Neural crest cell (in vitro differentiated cells): Measurements from ENCODE around the gene TEX22. TPM values are rescaled to one million over a fixed set of nuclear protein-coding genes. Genes with fewer than 3 reads are reported as not detected.

Experiments used
- DNase-seq: peaks from one replicate; pipeline ENCODE4 v3.0.0; 2021; ENCODE audit warnings: low read depth, mixed read lengths, low spot score
- H3K27ac Mint-ChIP-seq: one replicate; pipeline ENCODE4 v1.8.0; 2021; ENCODE audit warnings: mild to moderate bottlenecking, mixed read lengths; ENCODE audit not compliant: unreplicated experiment
- H3K27me3 Mint-ChIP-seq: 2 replicates; pipeline ENCODE4 v1.8.0; 2021; ENCODE audit warnings: low read depth, mild to moderate bottlenecking, mixed read lengths
- H3K36me3 Mint-ChIP-seq: 2 replicates; pipeline ENCODE4 v1.8.0; 2021; ENCODE audit warnings: low read depth, mild to moderate bottlenecking, mixed read lengths
- H3K4me1 Mint-ChIP-seq: 2 replicates; pipeline ENCODE4 v1.8.0; 2021; ENCODE audit warnings: mixed read lengths
- H3K4me3 Mint-ChIP-seq: one replicate; pipeline ENCODE4 v1.8.0; 2021; ENCODE audit warnings: mild to moderate bottlenecking, mixed read lengths
- H3K9me3 Mint-ChIP-seq: 2 replicates; pipeline ENCODE4 v1.8.0; 2021; ENCODE audit warnings: mixed read lengths
- total RNA-seq: library from RNA; stranded (reverse); gene quantifications from 2 replicates; pipeline ENCODE4 v1.2.1, GENCODE V29; 2021
- TF ChIP-seq, protein P1 (sequence below): fragments of 200-600 bp; sonication (generic); conservative IDR thresholded peaks from 2 replicates; pipeline ENCODE4 v1.5.0; 2021; ENCODE audit warnings: antibody characterized with exemption, mild to moderate bottlenecking

Gene TEX22
- total RNA-seq, 1 donor from 2014 or later = 5.2 TPM

DNA sequence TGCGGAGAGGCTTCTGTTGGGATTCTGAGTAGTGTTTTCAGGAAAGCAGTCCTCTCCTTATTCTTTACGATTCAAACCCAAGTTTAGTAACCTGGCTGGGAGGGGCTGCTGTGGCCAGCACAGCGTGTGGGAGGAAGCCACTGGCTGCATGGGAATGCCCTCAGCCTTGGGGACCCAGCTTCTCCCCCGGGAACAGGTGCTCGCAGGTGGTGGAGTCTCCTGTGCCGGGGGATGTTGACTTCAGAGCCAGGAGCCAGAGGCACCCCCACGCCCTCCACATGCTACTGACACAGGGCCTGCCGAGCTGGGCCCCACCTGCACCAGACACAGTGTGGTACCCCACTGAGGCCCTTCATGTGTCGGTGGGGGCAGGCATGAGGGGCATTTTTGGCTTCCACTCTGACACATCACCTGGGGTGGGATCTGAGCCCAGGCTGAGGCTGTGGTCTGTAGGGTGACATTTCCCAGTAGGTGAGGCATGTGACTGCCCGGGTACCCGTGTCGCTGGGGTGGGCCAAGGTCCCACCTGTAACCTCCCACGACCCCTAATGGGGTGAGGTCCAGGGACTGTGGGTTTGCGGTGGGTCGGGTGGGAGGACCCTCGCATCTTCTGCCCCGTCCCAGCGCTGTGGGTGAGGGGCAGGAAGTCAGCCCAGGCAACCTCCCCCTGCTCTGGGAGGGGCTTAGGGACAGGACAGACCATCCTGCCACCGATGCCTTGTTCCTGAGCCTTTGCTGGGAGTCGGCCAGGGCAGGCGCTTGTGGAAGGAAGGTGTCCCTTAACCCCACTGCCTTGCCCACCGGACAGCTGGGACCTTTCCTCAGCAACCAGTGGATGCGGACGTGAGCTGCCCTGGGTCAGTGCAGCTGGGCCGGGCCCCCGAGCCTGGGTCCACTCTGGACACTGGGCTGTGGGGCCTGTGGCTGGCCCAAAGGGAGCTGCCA is 47.8 kb downstream of the TEX22 start:
- TF ChIP-seq, protein P1, sequence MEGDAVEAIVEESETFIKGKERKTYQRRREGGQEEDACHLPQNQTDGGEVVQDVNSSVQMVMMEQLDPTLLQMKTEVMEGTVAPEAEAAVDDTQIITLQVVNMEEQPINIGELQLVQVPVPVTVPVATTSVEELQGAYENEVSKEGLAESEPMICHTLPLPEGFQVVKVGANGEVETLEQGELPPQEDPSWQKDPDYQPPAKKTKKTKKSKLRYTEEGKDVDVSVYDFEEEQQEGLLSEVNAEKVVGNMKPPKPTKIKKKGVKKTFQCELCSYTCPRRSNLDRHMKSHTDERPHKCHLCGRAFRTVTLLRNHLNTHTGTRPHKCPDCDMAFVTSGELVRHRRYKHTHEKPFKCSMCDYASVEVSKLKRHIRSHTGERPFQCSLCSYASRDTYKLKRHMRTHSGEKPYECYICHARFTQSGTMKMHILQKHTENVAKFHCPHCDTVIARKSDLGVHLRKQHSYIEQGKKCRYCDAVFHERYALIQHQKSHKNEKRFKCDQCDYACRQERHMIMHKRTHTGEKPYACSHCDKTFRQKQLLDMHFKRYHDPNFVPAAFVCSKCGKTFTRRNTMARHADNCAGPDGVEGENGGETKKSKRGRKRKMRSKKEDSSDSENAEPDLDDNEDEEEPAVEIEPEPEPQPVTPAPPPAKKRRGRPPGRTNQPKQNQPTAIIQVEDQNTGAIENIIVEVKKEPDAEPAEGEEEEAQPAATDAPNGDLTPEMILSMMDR = no peak
- H3K27me3 Mint-ChIP-seq = no peaks in the 10 kb centered on the region
- no peaks in the 10 kb centered on the region for H3K4me1 Mint-ChIP-seq
- H3K36me3 Mint-ChIP-seq = no peaks in the 10 kb centered on the region
- no peak overlapping the region for H3K27ac Mint-ChIP-seq
- no peak for DNase-seq
- no peak overlapping the region for H3K4me3 Mint-ChIP-seq
- H3K9me3 Mint-ChIP-seq = no peaks in the 10 kb centered on the region

DNA sequence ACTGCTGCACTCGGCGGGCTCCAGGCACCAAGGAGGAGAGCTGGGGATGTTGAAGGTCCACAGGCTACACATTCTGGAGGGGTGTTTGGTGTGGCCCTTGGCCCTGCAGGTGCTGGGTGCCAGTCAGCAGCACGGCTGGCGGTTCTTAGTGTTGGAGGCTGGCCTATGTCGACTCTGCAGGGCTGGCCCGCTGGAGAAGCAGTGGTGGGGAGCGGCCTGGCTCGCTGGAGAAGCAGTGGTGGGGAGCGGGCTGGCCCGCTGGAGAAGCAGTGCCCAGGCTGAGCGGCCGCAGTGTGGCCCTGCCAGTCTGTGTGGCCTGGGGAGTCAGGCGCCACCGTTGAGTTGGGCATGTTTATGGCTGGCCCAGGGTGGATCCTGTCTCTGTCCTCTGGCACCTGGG is 48.6 kb downstream of the TEX22 start:
- no peaks in the 10 kb centered on the region for H3K27me3 Mint-ChIP-seq
- H3K36me3 Mint-ChIP-seq = no peaks in the 10 kb centered on the region
- TF ChIP-seq, protein P1 = no peak
- DNase-seq = no peak
- H3K9me3 Mint-ChIP-seq = no peaks in the 10 kb centered on the region
- H3K27ac Mint-ChIP-seq = no peak overlapping the region
- H3K4me1 Mint-ChIP-seq = no peaks in the 10 kb centered on the region
- H3K4me3 Mint-ChIP-seq = no peak overlapping the region

DNA sequence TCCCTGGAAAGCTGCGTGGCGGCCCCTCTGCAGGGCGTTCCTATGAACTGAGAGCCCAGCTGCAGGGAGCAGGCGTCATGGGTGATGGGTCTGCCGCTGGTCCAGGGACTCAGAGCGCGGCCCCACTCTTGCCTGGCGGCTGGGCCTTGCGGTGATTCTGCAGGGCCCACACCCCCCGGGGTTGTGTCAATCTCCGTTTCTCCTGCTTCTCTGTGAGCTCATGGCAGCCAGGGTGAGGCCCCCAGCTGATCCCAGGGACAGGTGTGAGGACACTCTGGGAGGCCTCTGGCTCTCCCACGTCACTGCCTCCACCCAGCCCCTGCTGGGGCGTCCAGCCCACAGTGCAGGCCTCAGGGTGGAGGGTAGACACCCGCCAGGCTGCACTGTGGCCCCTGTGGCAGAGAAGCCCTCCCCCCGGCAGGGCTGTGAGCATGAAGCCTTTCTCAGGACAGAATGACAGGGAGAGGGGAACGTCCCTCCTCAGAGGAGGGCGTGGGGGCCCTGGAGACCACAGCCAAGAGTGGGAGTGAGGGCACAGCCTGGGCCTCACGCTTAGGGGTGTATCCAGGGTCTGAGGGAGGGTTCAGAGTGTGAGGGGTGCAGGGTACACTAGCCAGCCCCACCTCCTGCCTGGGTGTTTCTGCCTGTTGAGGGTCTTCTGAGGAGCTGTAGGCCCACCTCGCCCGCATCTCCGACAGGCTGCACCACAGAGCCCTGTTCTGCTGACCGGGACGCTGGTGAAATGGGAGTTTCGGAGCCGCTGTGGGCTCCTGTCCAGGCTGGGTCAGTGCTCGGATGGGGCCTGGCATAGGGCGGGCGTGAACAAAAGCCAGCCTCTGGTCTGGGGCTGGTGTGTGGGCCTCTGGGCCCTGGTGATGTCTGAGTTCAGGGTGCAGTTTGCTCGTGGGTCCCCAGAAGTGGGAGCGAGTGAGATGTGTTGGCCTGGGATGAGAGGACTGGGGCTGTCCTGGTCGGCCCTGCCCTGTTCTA is 49.6 kb downstream of the TEX22 start:
- H3K9me3 Mint-ChIP-seq = no peaks in the 10 kb centered on the region
- H3K27ac Mint-ChIP-seq = no peak overlapping the region
- no peak for DNase-seq

DNA sequence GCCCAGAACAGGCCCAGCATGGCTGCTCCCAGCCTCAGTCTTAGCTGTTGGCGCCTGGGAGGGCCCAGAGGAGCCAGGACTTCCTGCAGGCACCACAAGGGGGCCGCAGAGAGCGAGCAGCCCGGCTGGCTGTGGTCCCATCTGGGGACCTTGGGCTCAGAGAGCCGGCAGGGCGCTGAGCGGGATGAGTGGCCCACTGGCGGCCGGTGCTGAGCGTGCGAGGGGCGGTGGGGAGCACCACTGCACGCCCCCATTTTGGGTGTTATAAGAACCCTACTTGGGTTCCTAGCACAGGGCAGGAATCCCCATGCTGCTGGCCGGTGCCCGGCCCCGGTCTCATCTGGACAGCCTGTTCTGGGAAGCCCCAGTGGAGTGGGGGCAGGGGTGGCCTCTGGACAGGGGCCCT is 50.4 kb downstream of the TEX22 start:
- H3K4me1 Mint-ChIP-seq = no peaks in the 10 kb centered on the region
- TF ChIP-seq, protein P1 = peak; percentile 76
- no peaks in the 10 kb centered on the region for H3K9me3 Mint-ChIP-seq
- peaks cover 3% of the 10 kb centered on the region for H3K36me3 Mint-ChIP-seq
- no peaks in the 10 kb centered on the region for H3K27me3 Mint-ChIP-seq
- no peak overlapping the region for H3K4me3 Mint-ChIP-seq
- DNase-seq = peak; percentile 72
- no peak overlapping the region for H3K27ac Mint-ChIP-seq

More for the DNA sequence above, 49.6 kb downstream of the TEX22 start:
- Mint-ChIP-seq H3K4me3 (no peak overlapping the region), H3K27me3 (no peaks in the 10 kb centered on the region), H3K4me1 (no peaks in the 10 kb centered on the region), H3K36me3 (no peaks in the 10 kb centered on the region)
- TF ChIP-seq, protein P1 = no peak
